NB4 (cell line): ENCODE data around the gene SPINT3.
A peak's percentile ranks its signal among the peaks of the same experiment; 100 is the strongest.

Experiments used
- DNase-seq: peaks from one replicate; pipeline ENCODE4 v3.0.0; 2010; ENCODE audit warnings: low read depth
- H3K4me3 ChIP-seq: one replicate; pipeline ENCODE4 v1.5.1; 2011; ENCODE audit warnings: mild to moderate bottlenecking, low read depth, low read length, moderate library complexity
- CTCF ChIP-seq: IDR thresholded peaks from one replicate; pipeline ENCODE4 v1.5.1; 2012; ENCODE audit warnings: low read depth, low read length
- MYC ChIP-seq: IDR thresholded peaks from 2 replicates; pipeline ENCODE4 v1.6.1; 2011; ENCODE audit warnings: low read depth, low read length
- POLR2A ChIP-seq: IDR thresholded peaks from 2 replicates; pipeline ENCODE4 v1.6.1; 2011; ENCODE audit warnings: mild to moderate bottlenecking; ENCODE audit not compliant: insufficient read length; ENCODE audit errors: extremely low read depth
- TF ChIP-seq, protein P1 (sequence below): IDR thresholded peaks from 2 replicates; pipeline ENCODE4 v1.6.1; 2011; ENCODE audit warnings: low read depth, low read length

SPINT3 gene

GRCh38 chr20:45470262-45470931 lies 45.0 kb downstream of the SPINT3 start:
- peak overlapping the region; percentile 43 for H3K4me3 ChIP-seq
- DNase-seq = peak; percentile 44
- TF ChIP-seq CTCF (no peak), MYC (no peak), POLR2A (no peak)
- TF ChIP-seq, protein P1, sequence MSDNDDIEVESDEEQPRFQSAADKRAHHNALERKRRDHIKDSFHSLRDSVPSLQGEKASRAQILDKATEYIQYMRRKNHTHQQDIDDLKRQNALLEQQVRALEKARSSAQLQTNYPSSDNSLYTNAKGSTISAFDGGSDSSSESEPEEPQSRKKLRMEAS = no peak

DNA sequence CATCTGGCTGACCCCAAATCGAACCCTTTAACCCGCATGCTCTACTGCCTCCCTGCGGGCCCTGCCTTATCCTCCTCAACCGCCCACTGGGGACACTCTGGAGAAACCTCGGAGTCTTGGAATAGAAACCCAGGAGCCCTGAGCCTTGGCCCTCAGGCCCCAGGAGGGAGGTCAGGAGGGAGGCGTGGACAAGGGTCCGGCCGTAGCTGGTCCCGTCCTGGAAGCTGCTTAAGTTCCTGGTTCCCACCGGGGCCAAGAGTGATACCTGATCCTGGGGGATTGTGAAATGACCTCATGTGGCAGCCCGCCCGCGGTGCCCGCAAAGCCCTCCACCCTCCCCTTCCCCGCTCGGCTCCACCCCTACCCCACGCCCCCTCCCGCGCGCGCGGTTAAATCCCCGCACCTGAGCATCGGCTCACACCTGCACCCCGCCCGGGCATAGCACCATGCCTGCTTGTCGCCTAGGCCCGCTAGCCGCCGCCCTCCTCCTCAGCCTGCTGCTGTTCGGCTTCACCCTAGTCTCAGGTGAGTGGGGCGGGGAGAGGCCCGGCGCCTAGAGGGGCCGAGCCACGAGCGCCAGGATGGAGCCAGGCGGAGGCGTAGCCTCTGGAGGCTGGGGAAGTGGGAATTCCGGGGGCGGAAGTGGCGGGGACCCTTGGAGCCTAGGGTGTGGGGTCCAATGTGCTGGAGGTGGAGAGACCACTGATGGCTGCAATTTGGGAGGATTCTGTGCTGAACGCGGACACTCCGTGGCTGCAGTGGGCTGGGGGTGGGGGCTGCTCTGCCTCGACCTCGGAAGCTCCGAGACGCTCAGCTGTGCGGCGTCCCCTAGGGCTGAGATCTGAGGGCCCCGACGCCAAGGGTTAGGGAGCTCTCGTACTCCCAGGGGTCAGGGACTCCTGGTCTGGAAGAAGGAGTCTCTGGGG lies 45.8 kb downstream of the SPINT3 start, which contains the start of gene WFDC2:
Gene WFDC2, plus strand, starts transcription at position 418 of the 926 bp plus-strand sequence. Its CDS starts 29 bp downstream, at position 447.
- TF ChIP-seq MYC (no peak), POLR2A (no peak), CTCF (no peak)
- TF ChIP-seq, protein P1 = no peak
- no peak for DNase-seq
- peak within 1 kb of the TSS; percentile 43 for H3K4me3 ChIP-seq

GRCh38 chr20:45467861-45468260 lies 47.6 kb downstream of the SPINT3 start:
- TF ChIP-seq POLR2A (no peak), CTCF (no peak), MYC (no peak)
- TF ChIP-seq, protein P1 = no peak
- H3K4me3 ChIP-seq = no peak overlapping the region
- DNase-seq = no peak

- no peak for DNase-seq
- TF ChIP-seq CTCF (no peak), MYC (no peak), POLR2A (no peak)
- TF ChIP-seq, protein P1 = no peak
- no peak overlapping the region for H3K4me3 ChIP-seq
These were observed 48.2 kb downstream of the SPINT3 start for GRCh38 chr20:45467172-45467571.

GRCh38 chr20:45465491-45466266 lies 49.7 kb downstream of the SPINT3 start:
- TF ChIP-seq MYC = no peak; the same call in 1 of the 2 replicates
- no peak for TF ChIP-seq POLR2A
- TF ChIP-seq CTCF = no peak
- TF ChIP-seq, protein P1 = no peak
- peak; percentile 72 for DNase-seq
- no peak overlapping the region for H3K4me3 ChIP-seq
